AG08395 (cell line): ENCODE data around the gene GCN1.

ENCODE experiments used
- DNase-seq: peaks from one replicate; pipeline ENCODE4 v3.0.0; 2012; ENCODE audit warnings: mixed read lengths, low spot score

GCN1 gene

GRCh38 chr12:120175537-120175936 is 19.0 kb downstream of the GCN1 start:
- no peak for DNase-seq

- no peak for DNase-seq
Observed at GRCh38 chr12:120175062-120175461, 19.5 kb downstream of the GCN1 start.

- no peak for DNase-seq
Observed at GRCh38 chr12:120172053-120172452, 22.5 kb downstream of the GCN1 start.

- DNase-seq, result no peak
Observed at GRCh38 chr12:120170631-120171030, 23.9 kb downstream of the GCN1 start.

- DNase-seq, result no peak
Observed at GRCh38 chr12:120169946-120170345, 24.6 kb downstream of the GCN1 start.

- DNase-seq, result no peak
Observed at GRCh38 chr12:120168337-120168736, 26.2 kb downstream of the GCN1 start.

GRCh38 chr12:120167529-120168095 is 26.9 kb downstream of the GCN1 start:
- no peak for DNase-seq

- no peak for DNase-seq
Observed at GRCh38 chr12:120164293-120164692, 30.2 kb downstream of the GCN1 start.

- DNase-seq, result no peak
Observed at GRCh38 chr12:120162763-120163162, 31.8 kb downstream of the GCN1 start.

GRCh38 chr12:120161852-120162251 is 32.7 kb downstream of the GCN1 start:
- DNase-seq, result no peak

- DNase-seq, result no peak
Observed at GRCh38 chr12:120159509-120160237, 34.8 kb downstream of the GCN1 start.

- DNase-seq, result no peak
Observed at GRCh38 chr12:120158351-120158750, 36.2 kb downstream of the GCN1 start.

- DNase-seq, result no peak
Observed at GRCh38 chr12:120157678-120158077, 36.8 kb downstream of the GCN1 start.

GRCh38 chr12:120156315-120157259 is 37.9 kb downstream of the GCN1 start:
- no peak for DNase-seq

GRCh38 chr12:120155072-120155471 is 39.4 kb downstream of the GCN1 start:
- DNase-seq, result no peak

- no peak for DNase-seq
Observed at GRCh38 chr12:120150919-120151525, 43.5 kb downstream of the GCN1 start.

GRCh38 chr12:120148011-120148410 is 46.5 kb downstream of the GCN1 start:
- DNase-seq, result no peak

- no peak for DNase-seq
Observed at GRCh38 chr12:120145164-120145563, 49.4 kb downstream of the GCN1 start.

GRCh38 chr12:120144215-120144614 is 50.3 kb downstream of the GCN1 start:
- DNase-seq, result no peak

- DNase-seq, result no peak
Observed at GRCh38 chr12:120142231-120142877, 52.2 kb downstream of the GCN1 start.

GRCh38 chr12:120141336-120141735 is 53.2 kb downstream of the GCN1 start:
- no peak for DNase-seq

- no peak for DNase-seq
Observed at GRCh38 chr12:120140603-120141002, 53.9 kb downstream of the GCN1 start.
